WERI-Rb-1 (cell line): ENCODE results near the gene PUDP.

Experiments used
- DNase-seq: peaks from one replicate; pipeline ENCODE4 v3.0.0-alpha.2; 2020
- H3K27ac ChIP-seq: fragments of 250-450 bp; sonication (Bioruptor Pico); 2 replicates; pipeline ENCODE4 v1.5.1; 2020; ENCODE audit warnings: mild to moderate bottlenecking, moderate library complexity
- H3K27me3 ChIP-seq: fragments of 250-450 bp; sonication (Bioruptor Pico); 2 replicates; pipeline ENCODE4 v1.5.1; 2021; ENCODE audit warnings: mild to moderate bottlenecking, low read depth, moderate library complexity; ENCODE audit not compliant: insufficient read depth, severe bottlenecking
- H3K36me3 ChIP-seq: fragments of 250-450 bp; sonication (Bioruptor Pico); 2 replicates; pipeline ENCODE4 v1.5.1; 2020; ENCODE audit warnings: mild to moderate bottlenecking, moderate library complexity
- H3K4me3 ChIP-seq: 2 replicates; pipeline ENCODE4 v1.5.1; 2011; ENCODE audit warnings: low read depth, mild to moderate bottlenecking, control low read depth, low read length
- H3K9me3 ChIP-seq: fragments of 250-450 bp; sonication (Bioruptor Pico); 2 replicates; pipeline ENCODE4 v1.5.1; 2021; ENCODE audit warnings: mild to moderate bottlenecking, moderate library complexity; ENCODE audit not compliant: severe bottlenecking
- TF ChIP-seq, protein P1 (sequence below): IDR thresholded peaks from 2 replicates; pipeline ENCODE4 v1.5.1; 2011; ENCODE audit warnings: low read depth, mild to moderate bottlenecking, control low read depth, inconsistent platforms, low read length

Gene PUDP

DNA sequence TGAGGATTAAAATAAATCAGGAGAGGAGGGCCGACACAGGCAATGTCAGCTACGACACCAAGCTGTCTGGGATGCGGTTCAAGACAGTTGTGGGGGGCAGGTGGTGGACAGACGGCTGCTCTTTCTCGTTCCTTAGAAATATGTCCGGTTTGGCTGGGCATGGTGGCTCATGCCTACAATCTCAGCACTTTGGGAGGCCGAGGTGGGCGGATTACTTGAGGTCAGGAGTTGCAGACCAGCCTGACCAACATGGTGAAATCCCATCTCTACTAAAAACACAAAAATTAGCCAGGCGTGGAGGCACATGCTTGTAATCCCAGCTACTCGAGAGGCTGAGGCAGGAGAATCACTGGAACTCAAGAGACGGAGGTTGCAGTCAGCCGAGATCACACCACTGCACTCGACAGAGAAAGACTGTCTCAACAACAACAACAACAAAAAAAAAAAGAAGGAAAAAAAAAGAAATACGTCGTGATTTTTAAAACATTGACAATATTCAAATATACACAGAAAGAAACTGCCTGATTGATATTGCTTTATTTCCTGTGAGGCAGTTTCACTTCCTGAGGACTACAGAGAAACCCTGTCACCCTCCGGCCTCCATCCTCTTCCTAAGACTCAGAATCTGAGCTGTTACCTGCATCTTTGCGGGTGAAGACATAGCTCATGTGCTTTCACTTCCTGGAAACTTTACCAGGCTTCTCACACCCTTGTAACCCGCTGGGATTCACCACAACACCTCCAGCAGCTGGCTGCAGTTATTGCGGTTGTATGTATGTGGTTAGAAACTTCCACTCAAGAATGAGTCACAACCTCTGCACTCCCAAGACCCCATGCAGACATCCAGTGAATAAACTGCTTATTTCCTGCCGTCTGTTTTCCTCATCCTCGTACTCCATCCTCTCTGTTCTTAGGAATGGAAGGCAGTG is 64.2 kb downstream of the PUDP start:
- Histone ChIP-seq H3K27ac (no peak overlapping the region), H3K4me3 (no peak overlapping the region), H3K9me3 (no peaks in the 10 kb centered on the region), H3K27me3 (no peaks in the 10 kb centered on the region), H3K36me3 (peaks cover 13% of the 10 kb centered on the region)
- DNase-seq, result no peak
- TF ChIP-seq, protein P1, sequence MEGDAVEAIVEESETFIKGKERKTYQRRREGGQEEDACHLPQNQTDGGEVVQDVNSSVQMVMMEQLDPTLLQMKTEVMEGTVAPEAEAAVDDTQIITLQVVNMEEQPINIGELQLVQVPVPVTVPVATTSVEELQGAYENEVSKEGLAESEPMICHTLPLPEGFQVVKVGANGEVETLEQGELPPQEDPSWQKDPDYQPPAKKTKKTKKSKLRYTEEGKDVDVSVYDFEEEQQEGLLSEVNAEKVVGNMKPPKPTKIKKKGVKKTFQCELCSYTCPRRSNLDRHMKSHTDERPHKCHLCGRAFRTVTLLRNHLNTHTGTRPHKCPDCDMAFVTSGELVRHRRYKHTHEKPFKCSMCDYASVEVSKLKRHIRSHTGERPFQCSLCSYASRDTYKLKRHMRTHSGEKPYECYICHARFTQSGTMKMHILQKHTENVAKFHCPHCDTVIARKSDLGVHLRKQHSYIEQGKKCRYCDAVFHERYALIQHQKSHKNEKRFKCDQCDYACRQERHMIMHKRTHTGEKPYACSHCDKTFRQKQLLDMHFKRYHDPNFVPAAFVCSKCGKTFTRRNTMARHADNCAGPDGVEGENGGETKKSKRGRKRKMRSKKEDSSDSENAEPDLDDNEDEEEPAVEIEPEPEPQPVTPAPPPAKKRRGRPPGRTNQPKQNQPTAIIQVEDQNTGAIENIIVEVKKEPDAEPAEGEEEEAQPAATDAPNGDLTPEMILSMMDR, result no peak

DNA sequence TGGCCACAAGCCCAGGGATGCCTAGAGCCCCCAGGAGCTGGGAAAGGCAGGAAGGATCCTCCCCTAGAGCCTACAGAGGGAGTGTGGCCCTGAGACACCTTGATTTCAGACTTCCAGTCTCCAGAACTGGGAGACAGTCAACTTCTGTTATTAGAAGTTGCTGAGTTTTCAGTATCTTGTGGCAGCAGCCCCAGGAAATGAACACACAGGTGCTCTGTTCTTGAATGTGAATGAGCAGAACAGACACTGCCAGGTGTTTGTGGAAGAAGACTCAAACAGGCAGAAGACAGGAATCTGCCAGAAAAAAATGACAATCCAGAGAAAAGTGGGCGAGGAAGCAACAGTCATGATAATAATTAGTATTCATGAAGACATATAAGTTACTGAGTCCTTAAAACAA is 64.9 kb downstream of the PUDP start:
- H3K27me3 ChIP-seq, result no peaks in the 10 kb centered on the region
- no peak for DNase-seq
- H3K27ac ChIP-seq, result no peak overlapping the region
- no peak overlapping the region for H3K4me3 ChIP-seq
- H3K9me3 ChIP-seq, result no peaks in the 10 kb centered on the region
- TF ChIP-seq, protein P1, result no peak
- H3K36me3 ChIP-seq, result peaks cover 13% of the 10 kb centered on the region

DNA sequence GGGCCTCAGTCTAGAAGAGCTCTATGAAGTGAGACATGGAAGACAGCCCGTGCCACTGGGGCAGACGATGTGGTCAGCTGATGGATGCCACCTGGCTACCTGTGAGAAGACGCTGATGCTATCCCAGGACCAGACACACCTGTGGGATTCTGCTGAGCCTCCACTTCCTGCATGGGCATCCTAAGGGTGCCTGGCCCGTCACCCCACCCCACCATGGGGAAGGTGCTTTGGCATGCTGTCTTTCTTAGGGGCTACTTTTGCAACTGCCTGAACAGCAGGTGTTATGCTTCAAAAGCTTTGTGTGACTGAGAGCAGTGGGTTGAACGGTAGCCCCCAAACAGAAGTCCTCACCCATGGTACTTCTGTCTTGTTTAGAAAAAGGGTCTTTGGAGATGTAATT is 65.4 kb downstream of the PUDP start:
- Histone ChIP-seq H3K27ac (no peak overlapping the region), H3K4me3 (no peak overlapping the region), H3K9me3 (no peaks in the 10 kb centered on the region), H3K27me3 (no peaks in the 10 kb centered on the region), H3K36me3 (peaks cover 13% of the 10 kb centered on the region)
- TF ChIP-seq, protein P1, result no peak
- DNase-seq, result no peak

DNA sequence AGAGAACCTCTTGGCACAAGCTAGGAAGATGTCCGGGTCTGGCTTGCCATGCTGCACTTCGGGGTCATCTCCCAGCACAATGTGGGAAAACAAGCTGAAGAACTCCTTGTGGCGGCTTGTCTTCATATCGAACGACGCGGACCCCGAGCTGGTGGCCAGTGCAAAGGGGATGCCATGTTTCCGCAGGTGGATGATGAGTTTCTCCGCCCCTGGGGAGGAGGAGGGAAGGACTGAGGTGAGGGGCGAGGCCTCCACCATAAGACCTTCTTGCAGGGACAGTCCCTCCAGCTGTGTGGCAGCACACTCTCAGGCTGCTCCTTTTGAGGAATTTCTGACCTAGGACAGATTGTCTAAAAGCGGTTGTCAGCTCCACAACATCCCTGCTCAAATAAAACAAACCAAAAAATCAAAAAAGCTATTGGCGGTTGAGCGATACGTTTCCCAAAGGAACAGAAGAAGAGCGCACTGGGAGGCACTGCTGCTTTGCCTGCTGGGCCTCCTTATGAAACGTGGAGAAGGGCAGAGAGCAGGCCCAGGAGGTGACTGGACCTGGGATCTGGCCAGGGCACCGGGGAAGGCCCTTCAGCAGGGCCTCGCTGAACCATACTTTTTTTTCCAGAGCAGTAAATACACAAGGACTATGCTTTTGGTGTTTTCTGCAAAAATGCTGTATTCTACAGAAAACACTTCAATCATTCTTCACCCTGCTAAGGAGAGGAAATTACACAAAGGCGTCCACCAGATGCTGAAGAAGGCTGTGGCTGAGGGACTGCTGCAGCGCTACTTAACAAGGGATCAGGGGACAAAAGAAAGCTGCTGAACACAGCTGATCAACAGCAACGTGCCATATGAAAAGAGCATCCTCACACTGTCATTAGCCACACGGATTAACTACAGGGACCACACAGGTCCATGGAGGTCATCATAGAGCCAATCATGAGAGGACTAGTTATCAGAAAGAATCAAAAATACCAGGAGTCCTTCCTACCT is 70.4 kb downstream of the PUDP start:
- peaks cover 36% of the 10 kb centered on the region for H3K36me3 ChIP-seq
- H3K27me3 ChIP-seq, result no peaks in the 10 kb centered on the region

DNA sequence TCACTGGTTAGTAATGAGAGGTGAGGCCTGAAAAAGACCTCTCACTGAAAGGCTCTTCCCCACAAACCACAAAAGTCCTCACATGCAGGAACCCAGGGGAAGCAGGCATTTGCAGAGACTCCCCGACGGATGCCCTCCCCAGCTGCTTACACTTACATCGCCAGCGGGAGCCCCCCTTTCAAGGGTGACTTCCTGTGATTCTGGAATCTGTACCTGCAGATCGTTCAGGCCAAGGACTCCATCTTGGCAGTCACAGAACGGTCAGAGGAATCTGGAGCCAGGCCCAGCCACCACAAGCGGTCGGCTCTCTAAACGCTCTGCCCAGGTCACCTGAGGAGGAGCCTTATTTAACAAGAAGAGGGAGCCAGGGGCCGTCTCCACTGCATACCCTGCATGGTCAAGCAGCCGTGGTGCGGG is 71.7 kb downstream of the PUDP start:
- H3K4me3 ChIP-seq, result no peak overlapping the region
- no peak overlapping the region for H3K27ac ChIP-seq
- DNase-seq, result no peak

More for the DNA sequence above, 70.4 kb downstream of the PUDP start:
- H3K27ac ChIP-seq, result no peak overlapping the region
- no peaks in the 10 kb centered on the region for H3K9me3 ChIP-seq
- no peak for DNase-seq
- TF ChIP-seq, protein P1, result no peak
- no peak overlapping the region for H3K4me3 ChIP-seq

More for the DNA sequence above, 71.7 kb downstream of the PUDP start:
- TF ChIP-seq, protein P1, result no peak
- H3K9me3 ChIP-seq, result no peaks in the 10 kb centered on the region
- peaks cover 33% of the 10 kb centered on the region for H3K36me3 ChIP-seq
- no peaks in the 10 kb centered on the region for H3K27me3 ChIP-seq
